HepG2 (cell line): ENCODE measurements around the gene ACTN4. TPM values are rescaled to one million over a fixed set of nuclear protein-coding genes. Genes with fewer than 3 reads are reported as not detected.

Experiments
- FOXO1 ChIP-seq: sonication (generic); formaldehyde crosslinking; IDR thresholded peaks from 2 replicates; pipeline ENCODE4 v1.4.0; 2020; ENCODE audit warnings: missing genetic modification reagents
- JUND ChIP-seq: sonication (generic); formaldehyde crosslinking; IDR thresholded peaks from 2 replicates; pipeline ENCODE4 v1.8.0; 2022; ENCODE audit warnings: mild to moderate bottlenecking, missing genetic modification reagents
- NCOA5 ChIP-seq: sonication (generic); formaldehyde crosslinking; IDR thresholded peaks from 2 replicates; pipeline ENCODE4 v1.4.0; 2020; ENCODE audit warnings: missing genetic modification reagents
- NR2F2 ChIP-seq: IDR thresholded peaks from 2 replicates; pipeline ENCODE4 v1.6.1; 2012; ENCODE audit warnings: low read depth, inconsistent platforms, borderline replicate concordance
- RORA ChIP-seq: sonication (generic); formaldehyde crosslinking; IDR thresholded peaks from 2 replicates; pipeline ENCODE4 v1.5.0; 2020; ENCODE audit warnings: mild to moderate bottlenecking, missing genetic modification reagents, moderate library complexity
- TMF1 ChIP-seq: sonication (generic); formaldehyde crosslinking; IDR thresholded peaks from 2 replicates; pipeline ENCODE4 v1.8.1; 2022; ENCODE audit warnings: low read depth, missing genetic modification reagents
- ZNF407 ChIP-seq: sonication (generic); formaldehyde crosslinking; IDR thresholded peaks from one replicate; pipeline ENCODE4 v1.5.1; 2020; ENCODE audit warnings: mild to moderate bottlenecking, missing genetic modification reagents; ENCODE audit errors: not compliant biosample characterization
- ZNF644 ChIP-seq: IDR thresholded peaks from 2 replicates; pipeline ENCODE4 v1.6.1; 2016; ENCODE audit warnings: low read depth
- ZNF672 ChIP-seq: sonication (generic); formaldehyde crosslinking; IDR thresholded peaks from 2 replicates; pipeline ENCODE4 v1.8.1; 2022; ENCODE audit warnings: missing genetic modification reagents
- polyA plus RNA-seq, 8 experiments: library from polyadenylated mRNA; depleted of rRNA in 3 of 8; stranded (reverse) in 7 of 8; unstranded in 1 of 8; fragments of >200 nt; fragmentation: Illumina TruSeq in 4 of 8; extraction: Trizol in 4 of 8; gene quantifications; 2 replicates each; pipeline versions ENCODE4 v1.2.1 to v1.2.3, GENCODE V29; 2011 to 2016; ENCODE audit warnings: low read depth in 4 of 8, missing spikeins in 1 of 8, mixed read lengths in 1 of 8; ENCODE audit not compliant: insufficient read depth in 1 of 8
- total RNA-seq, 5 experiments: library from RNA; depleted of rRNA; stranded (reverse); fragments of >200 nt; fragmentation: Illumina TruSeq; extraction: Trizol; gene quantifications; 2 replicates each; pipeline ENCODE4 v1.2.3, GENCODE V29; 2016; ENCODE audit warnings: low read depth in 1 of 5
- TF ChIP-seq, protein P1 (sequence below): sonication (generic); formaldehyde crosslinking; IDR thresholded peaks from 2 replicates; pipeline ENCODE4 v1.4.0; 2020; ENCODE audit warnings: missing genetic modification reagents, mild to moderate bottlenecking, borderline replicate concordance
- TF ChIP-seq, protein P2 (sequence below): sonication (generic); formaldehyde crosslinking; IDR thresholded peaks from 2 replicates; pipeline ENCODE4 v1.8.0; 2022; ENCODE audit warnings: missing genetic modification reagents, mild to moderate bottlenecking, inconsistent platforms, borderline replicate concordance
- TF ChIP-seq, protein P3 (sequence below): IDR thresholded peaks from 2 replicates; pipeline ENCODE4 v1.6.1; 2016; ENCODE audit warnings: control low read depth
- TF ChIP-seq, protein P4 (sequence below): IDR thresholded peaks from 2 replicates; pipeline ENCODE4 v1.6.1; 2016; ENCODE audit warnings: mild to moderate bottlenecking, missing biosample characterization, missing genetic modification reagents

ACTN4 gene
- total and polyA plus RNA-seq, 2 of the 13 experiments (the other 11 are each of a cell fraction or from before 2014, with no cell fraction given): 171 to 192 TPM

DNA sequence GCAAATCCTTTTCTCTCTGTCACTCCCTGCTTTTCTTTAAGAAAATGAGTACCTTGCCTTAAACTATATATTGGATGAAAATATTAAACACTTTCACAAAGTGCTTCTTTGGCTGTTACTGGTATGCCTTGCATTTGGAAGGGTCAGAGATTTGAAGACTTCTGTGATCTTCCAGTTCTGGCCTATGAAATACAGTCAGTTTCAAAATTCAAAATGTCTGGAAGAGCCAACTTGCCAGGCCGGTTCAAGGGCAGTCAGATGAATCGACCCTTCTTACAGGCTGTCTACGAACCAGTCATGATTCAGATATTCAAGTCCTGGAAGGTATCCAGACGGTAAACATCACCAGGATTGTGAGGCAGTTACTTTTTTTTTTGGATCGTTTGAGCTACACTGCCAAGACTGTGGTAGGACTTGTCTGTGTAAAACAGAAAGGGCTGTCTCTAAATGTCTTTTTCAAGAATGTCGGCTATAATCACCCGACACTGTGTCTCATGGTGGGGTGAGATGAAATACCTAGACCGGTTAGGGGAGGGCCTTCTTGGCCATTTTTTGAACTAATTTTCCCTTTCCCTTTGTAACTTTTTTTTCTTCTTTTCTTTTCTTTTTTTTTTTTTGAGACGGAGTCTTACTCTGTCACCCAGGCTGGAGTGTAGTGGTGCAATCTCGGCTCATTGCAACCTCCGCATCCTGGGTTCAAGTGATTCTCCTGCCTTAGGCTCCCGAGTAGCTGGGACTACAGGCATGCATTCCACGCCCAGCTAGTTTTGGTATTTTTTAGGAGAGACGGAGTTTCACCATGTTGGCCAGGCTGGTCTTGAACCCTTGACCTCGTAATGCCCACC is 11.2 kb downstream of the ACTN4 start (continued):
- TF ChIP-seq, protein P1, sequence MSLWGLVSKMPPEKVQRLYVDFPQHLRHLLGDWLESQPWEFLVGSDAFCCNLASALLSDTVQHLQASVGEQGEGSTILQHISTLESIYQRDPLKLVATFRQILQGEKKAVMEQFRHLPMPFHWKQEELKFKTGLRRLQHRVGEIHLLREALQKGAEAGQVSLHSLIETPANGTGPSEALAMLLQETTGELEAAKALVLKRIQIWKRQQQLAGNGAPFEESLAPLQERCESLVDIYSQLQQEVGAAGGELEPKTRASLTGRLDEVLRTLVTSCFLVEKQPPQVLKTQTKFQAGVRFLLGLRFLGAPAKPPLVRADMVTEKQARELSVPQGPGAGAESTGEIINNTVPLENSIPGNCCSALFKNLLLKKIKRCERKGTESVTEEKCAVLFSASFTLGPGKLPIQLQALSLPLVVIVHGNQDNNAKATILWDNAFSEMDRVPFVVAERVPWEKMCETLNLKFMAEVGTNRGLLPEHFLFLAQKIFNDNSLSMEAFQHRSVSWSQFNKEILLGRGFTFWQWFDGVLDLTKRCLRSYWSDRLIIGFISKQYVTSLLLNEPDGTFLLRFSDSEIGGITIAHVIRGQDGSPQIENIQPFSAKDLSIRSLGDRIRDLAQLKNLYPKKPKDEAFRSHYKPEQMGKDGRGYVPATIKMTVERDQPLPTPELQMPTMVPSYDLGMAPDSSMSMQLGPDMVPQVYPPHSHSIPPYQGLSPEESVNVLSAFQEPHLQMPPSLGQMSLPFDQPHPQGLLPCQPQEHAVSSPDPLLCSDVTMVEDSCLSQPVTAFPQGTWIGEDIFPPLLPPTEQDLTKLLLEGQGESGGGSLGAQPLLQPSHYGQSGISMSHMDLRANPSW: no peak
- TF ChIP-seq ZNF672 (CRISPR knock-in tag): no peak
- TF ChIP-seq, protein P2, sequence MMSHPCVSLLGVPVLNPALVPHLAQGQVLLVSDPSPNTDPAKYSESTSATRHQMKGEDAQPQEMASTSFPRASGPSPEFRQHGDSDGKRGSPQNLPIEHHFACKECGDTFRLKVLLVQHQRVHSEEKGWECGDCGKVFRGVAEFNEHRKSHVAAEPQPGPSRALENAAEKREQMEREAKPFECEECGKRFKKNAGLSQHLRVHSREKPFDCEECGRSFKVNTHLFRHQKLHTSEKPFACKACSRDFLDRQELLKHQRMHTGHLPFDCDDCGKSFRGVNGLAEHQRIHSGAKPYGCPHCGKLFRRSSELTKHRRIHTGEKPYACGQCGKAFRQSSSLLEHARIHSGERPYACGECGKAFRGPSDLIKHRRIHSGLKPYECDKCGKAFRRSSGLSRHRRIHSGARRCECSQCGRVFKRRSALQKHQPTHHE (CRISPR knock-in tag): no peak
- TF ChIP-seq ZNF407 (CRISPR knock-in tag): no peak
- TF ChIP-seq, protein P3, sequence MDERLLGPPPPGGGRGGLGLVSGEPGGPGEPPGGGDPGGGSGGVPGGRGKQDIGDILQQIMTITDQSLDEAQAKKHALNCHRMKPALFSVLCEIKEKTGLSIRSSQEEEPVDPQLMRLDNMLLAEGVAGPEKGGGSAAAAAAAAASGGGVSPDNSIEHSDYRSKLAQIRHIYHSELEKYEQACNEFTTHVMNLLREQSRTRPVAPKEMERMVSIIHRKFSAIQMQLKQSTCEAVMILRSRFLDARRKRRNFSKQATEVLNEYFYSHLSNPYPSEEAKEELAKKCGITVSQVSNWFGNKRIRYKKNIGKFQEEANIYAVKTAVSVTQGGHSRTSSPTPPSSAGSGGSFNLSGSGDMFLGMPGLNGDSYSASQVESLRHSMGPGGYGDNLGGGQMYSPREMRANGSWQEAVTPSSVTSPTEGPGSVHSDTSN (CRISPR knock-in tag): no peak
- TF ChIP-seq NR2F2: no peak
- TF ChIP-seq, protein P4, sequence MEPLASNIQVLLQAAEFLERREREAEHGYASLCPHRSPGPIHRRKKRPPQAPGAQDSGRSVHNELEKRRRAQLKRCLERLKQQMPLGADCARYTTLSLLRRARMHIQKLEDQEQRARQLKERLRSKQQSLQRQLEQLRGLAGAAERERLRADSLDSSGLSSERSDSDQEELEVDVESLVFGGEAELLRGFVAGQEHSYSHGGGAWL (CRISPR knock-in tag): no peak
- no peak for TF ChIP-seq NCOA5 (CRISPR knock-in tag)
- no peak for TF ChIP-seq JUND
- no peak for TF ChIP-seq RORA
- peak; percentile 70; the same call in 1 of the 2 replicates for TF ChIP-seq ZNF644 (CRISPR knock-in tag)
- TF ChIP-seq FOXO1 (CRISPR knock-in tag): no peak; the same call in 1 of the 2 replicates
- TF ChIP-seq TMF1 (CRISPR knock-in tag): no peak
